Measurements from ENCODE around the gene UBALD2. TPM values are rescaled to one million over a fixed set of nuclear protein-coding genes. Genes with fewer than 3 reads are reported as not detected.

Gene UBALD2
- total and polyA plus RNA-seq, 2 of the 13 experiments (the other 11 are each of a cell fraction or from before 2014, with no cell fraction given), result 3.3 to 89.7 TPM

DNA sequence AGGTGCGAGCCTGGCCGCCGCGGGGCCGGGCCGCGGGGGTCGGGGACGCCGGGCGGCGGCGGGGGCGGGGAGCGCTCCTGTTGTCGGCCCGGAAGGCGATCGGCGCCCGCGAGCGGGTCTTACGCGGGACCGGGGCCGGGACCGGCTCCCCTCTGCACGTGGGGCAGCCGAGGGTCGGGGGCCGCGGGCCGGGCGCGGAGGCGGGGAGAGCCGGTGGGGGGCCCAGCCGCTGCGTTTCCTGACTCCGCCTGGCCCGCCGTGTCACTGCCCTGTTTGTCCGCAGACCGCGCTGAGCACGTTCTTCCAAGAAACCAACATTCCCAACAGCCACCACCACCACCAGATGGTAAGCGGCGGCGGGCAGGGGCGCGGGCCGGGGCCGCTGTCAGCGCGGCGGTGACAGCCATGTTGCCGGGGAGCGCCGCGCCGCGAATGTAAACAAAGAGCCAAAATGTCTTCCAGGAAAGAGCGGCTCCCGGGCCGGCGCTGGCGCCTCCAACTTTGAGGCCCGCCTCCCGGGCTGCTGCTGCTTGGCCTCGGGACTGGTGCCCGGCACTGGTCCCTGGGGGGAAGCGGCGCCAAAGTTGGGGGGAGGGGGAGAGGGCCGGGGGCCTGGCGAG lies 586 bp downstream of the UBALD2 start (continued):
- TF ChIP-seq ZFY (CRISPR knock-in tag; IDR thresholded peaks at IDR 0.05) (0 out of 2 replicates have a peak, but pooled peaks have one; percentile 28), ZNF235 (CRISPR knock-in tag; IDR thresholded peaks at IDR 0.05; ENCODE audit: borderline replicate concordance) (0 out of 2 replicates have a peak, but pooled peaks have one; percentile 53), SNAI1 (CRISPR knock-in tag; IDR thresholded peaks at IDR 0.05; ENCODE audit: borderline replicate concordance) (no peak), ZNF138 (CRISPR knock-in tag; IDR thresholded peaks at IDR 0.05; ENCODE audit: low read depth) (peak; percentile 50; the same call in 1 of the 2 replicates), ARID2 (CRISPR knock-in tag; IDR thresholded peaks at IDR 0.05; ENCODE audit: borderline replicate concordance) (no peak), ZNF354B (CRISPR knock-in tag; IDR thresholded peaks at IDR 0.05) (no peak), ZKSCAN1 (IDR thresholded peaks at IDR 0.05; ENCODE audit: low read length) (no peak), BHLHE40 (IDR thresholded peaks at IDR 0.05; ENCODE audit: low read length) (no peak), ZNF7 (CRISPR knock-in tag; IDR thresholded peaks at IDR 0.05) (no peak), ZNF326 (CRISPR knock-in tag; IDR thresholded peaks at IDR 0.05; ENCODE audit: borderline replicate concordance) (no peak), ZSCAN30 (CRISPR knock-in tag; IDR thresholded peaks at IDR 0.05) (no peak), ZNF17 (CRISPR knock-in tag; IDR thresholded peaks at IDR 0.05) (no peak), MYC (CRISPR knock-in tag; IDR thresholded peaks at IDR 0.05; ENCODE audit: borderline replicate concordance) (peak; percentile 48; the same call in 1 of the 2 replicates), FOXO1 (CRISPR knock-in tag; IDR thresholded peaks at IDR 0.05) (peak; percentile 45; the same call in 1 of the 2 replicates), RXRA (CRISPR knock-in tag; IDR thresholded peaks at IDR 0.05) (peak; percentile 26; the same call in 1 of the 2 replicates), ZFP37 (CRISPR knock-in tag; IDR thresholded peaks at IDR 0.05; ENCODE audit: borderline replicate concordance) (no peak; the same call in 1 of the 2 replicates)
- TF ChIP-seq, protein P1, sequence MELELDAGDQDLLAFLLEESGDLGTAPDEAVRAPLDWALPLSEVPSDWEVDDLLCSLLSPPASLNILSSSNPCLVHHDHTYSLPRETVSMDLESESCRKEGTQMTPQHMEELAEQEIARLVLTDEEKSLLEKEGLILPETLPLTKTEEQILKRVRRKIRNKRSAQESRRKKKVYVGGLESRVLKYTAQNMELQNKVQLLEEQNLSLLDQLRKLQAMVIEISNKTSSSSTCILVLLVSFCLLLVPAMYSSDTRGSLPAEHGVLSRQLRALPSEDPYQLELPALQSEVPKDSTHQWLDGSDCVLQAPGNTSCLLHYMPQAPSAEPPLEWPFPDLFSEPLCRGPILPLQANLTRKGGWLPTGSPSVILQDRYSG (CRISPR knock-in tag; IDR thresholded peaks at IDR 0.05), result no peak
- TF ChIP-seq, protein P2, sequence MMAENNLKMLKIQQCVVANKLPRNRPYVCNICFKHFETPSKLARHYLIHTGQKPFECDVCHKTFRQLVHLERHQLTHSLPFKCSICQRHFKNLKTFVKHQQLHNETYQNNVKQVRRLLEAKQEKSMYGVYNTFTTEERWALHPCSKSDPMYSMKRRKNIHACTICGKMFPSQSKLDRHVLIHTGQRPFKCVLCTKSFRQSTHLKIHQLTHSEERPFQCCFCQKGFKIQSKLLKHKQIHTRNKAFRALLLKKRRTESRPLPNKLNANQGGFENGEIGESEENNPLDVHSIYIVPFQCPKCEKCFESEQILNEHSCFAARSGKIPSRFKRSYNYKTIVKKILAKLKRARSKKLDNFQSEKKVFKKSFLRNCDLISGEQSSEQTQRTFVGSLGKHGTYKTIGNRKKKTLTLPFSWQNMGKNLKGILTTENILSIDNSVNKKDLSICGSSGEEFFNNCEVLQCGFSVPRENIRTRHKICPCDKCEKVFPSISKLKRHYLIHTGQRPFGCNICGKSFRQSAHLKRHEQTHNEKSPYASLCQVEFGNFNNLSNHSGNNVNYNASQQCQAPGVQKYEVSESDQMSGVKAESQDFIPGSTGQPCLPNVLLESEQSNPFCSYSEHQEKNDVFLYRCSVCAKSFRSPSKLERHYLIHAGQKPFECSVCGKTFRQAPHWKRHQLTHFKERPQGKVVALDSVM (CRISPR knock-in tag; IDR thresholded peaks at IDR 0.05), result no peak
- TF ChIP-seq, protein P3, sequence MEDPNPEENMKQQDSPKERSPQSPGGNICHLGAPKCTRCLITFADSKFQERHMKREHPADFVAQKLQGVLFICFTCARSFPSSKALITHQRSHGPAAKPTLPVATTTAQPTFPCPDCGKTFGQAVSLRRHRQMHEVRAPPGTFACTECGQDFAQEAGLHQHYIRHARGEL (CRISPR knock-in tag; IDR thresholded peaks at IDR 0.05), result no peak
- TF ChIP-seq, protein P4, sequence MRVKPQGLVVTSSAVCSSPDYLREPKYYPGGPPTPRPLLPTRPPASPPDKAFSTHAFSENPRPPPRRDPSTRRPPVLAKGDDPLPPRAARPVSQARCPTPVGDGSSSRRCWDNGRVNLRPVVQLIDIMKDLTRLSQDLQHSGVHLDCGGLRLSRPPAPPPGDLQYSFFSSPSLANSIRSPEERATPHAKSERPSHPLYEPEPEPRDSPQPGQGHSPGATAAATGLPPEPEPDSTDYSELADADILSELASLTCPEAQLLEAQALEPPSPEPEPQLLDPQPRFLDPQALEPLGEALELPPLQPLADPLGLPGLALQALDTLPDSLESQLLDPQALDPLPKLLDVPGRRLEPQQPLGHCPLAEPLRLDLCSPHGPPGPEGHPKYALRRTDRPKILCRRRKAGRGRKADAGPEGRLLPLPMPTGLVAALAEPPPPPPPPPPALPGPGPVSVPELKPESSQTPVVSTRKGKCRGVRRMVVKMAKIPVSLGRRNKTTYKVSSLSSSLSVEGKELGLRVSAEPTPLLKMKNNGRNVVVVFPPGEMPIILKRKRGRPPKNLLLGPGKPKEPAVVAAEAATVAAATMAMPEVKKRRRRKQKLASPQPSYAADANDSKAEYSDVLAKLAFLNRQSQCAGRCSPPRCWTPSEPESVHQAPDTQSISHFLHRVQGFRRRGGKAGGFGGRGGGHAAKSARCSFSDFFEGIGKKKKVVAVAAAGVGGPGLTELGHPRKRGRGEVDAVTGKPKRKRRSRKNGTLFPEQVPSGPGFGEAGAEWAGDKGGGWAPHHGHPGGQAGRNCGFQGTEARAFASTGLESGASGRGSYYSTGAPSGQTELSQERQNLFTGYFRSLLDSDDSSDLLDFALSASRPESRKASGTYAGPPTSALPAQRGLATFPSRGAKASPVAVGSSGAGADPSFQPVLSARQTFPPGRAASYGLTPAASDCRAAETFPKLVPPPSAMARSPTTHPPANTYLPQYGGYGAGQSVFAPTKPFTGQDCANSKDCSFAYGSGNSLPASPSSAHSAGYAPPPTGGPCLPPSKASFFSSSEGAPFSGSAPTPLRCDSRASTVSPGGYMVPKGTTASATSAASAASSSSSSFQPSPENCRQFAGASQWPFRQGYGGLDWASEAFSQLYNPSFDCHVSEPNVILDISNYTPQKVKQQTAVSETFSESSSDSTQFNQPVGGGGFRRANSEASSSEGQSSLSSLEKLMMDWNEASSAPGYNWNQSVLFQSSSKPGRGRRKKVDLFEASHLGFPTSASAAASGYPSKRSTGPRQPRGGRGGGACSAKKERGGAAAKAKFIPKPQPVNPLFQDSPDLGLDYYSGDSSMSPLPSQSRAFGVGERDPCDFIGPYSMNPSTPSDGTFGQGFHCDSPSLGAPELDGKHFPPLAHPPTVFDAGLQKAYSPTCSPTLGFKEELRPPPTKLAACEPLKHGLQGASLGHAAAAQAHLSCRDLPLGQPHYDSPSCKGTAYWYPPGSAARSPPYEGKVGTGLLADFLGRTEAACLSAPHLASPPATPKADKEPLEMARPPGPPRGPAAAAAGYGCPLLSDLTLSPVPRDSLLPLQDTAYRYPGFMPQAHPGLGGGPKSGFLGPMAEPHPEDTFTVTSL (CRISPR knock-in tag; IDR thresholded peaks at IDR 0.05; ENCODE audit: borderline replicate concordance), result no peak
- TF ChIP-seq, protein P5, sequence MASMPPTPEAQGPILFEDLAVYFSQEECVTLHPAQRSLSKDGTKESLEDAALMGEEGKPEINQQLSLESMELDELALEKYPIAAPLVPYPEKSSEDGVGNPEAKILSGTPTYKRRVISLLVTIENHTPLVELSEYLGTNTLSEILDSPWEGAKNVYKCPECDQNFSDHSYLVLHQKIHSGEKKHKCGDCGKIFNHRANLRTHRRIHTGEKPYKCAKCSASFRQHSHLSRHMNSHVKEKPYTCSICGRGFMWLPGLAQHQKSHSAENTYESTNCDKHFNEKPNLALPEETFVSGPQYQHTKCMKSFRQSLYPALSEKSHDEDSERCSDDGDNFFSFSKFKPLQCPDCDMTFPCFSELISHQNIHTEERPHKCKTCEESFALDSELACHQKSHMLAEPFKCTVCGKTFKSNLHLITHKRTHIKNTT (CRISPR knock-in tag; IDR thresholded peaks at IDR 0.05), result no peak

All from HepG2 (cell line).